KOPT-K1 (cell line): ENCODE measurements around the gene SWSAP1.

Experiments
- H3K27ac ChIP-seq: fragments of 200-600 bp; sonication (generic); 2 replicates; pipeline ENCODE4 v1.5.1; 2016; ENCODE audit warnings: antibody characterized with exemption, mild to moderate bottlenecking, low read depth, low read length; ENCODE audit not compliant: poor library complexity, severe bottlenecking
- H3K36me3 ChIP-seq: fragments of 200-600 bp; sonication (generic); 2 replicates; pipeline ENCODE4 v1.5.1; 2017; ENCODE audit warnings: antibody characterized with exemption, mild to moderate bottlenecking, low read length, moderate library complexity; ENCODE audit not compliant: insufficient read depth
- H3K9me3 ChIP-seq: fragments of 200-600 bp; sonication (generic); 2 replicates; pipeline ENCODE4 v1.5.1; 2017; ENCODE audit warnings: antibody characterized with exemption, low read length, mild to moderate bottlenecking; ENCODE audit not compliant: insufficient read depth, poor library complexity, severe bottlenecking

SWSAP1 gene

DNA sequence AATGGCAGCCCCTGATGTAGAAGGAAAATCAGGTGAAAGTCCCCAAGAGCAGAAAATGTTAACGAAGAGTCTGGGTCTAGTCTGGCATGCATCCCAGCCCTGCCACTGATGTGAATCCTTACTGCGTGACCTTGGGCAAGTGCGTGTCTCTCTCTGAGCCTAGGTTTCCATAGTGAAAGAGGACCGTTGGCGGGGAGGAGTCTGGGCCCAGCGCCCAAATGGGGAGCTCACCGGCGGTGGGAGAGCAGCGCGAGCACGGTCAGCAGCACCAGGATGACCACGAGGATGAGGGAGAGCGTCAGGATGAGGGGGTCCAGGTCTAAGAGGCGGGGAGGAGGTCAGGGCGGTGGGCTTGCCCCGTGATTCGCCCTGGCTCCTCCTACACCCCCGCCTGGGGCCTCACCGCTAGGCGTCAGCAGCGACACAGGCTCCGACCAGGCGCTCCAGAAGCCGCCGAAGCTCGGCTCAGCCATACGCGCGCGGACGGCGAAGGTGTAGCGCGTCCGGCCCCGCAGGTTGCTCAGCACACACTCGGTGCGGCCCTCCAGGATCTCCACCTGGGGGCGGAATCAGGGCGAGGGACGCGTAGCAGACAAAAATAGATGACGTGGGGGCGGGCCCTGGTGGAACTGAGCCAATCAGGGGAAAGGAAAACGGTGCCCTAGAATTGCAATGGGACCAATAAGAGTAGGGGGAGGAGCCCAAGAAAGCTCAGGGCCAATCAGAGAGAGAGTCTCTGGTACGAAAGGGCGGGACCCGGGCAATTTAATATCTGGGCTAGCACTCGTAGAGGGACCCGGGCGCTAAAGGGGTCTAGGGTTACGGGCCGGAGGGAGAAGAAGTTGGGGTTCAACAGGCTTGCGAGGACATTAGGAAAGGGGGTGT, 6.4 kb downstream of the SWSAP1 start:
- Histone ChIP-seq H3K36me3 (no peaks in the 10 kb centered on the region), H3K27ac (peak overlapping the region; percentile 77), H3K9me3 (no peaks in the 10 kb centered on the region)

GRCh38 chr19:11382898-11383705, 8.6 kb downstream of the SWSAP1 start:
- Histone ChIP-seq H3K27ac (no peak overlapping the region), H3K9me3 (no peaks in the 10 kb centered on the region), H3K36me3 (no peaks in the 10 kb centered on the region)

DNA sequence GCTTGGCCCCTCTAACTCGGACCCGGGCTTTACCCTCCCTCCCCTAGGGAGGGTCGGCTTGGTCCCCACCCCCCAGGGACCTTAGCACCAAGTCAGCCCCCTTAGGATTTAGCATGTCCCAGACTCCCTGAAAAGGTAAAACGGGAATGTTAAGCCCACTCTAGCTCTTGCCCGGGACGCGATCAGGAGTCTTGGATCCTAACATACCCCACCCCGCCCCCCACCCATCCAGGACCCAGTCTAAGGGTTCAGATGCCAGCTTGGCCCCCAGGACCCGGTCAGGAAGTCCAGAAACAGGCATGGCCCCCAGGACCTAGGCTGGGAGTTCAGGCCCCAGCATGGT, 9.2 kb downstream of the SWSAP1 start:
- H3K27ac ChIP-seq: no peak overlapping the region
- no peaks in the 10 kb centered on the region for H3K36me3 ChIP-seq
- no peaks in the 10 kb centered on the region for H3K9me3 ChIP-seq

DNA sequence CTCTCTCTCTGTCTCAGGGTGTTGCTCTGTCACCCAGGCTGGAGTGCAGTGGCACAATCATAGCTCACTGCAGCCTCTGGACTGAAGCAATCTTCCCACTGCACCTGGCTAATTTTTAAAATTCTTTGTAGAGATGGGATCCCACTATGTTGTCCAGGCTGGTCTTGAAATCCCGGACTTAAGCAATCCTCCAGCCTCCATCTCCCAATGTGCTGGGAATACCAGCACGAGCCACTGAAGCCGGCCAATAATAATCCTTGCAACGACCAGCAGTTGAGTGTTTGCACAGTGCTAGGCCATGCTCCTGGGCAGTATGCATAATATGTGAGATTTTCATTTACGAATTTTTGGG, 10.3 kb downstream of the SWSAP1 start:
- Histone ChIP-seq H3K9me3 (no peaks in the 10 kb centered on the region), H3K27ac (no peak overlapping the region), H3K36me3 (no peaks in the 10 kb centered on the region)

- no peaks in the 10 kb centered on the region for H3K9me3 ChIP-seq
- H3K27ac ChIP-seq: no peak overlapping the region
- no peaks in the 10 kb centered on the region for H3K36me3 ChIP-seq
Measured at GRCh38 chr19:11387162-11388034, 12.9 kb downstream of the SWSAP1 start.

- Histone ChIP-seq H3K36me3 (no peaks in the 10 kb centered on the region), H3K9me3 (no peaks in the 10 kb centered on the region), H3K27ac (no peak overlapping the region)
Measured at GRCh38 chr19:11390359-11390758, 15.9 kb downstream of the SWSAP1 start.

- H3K36me3 ChIP-seq: no peaks in the 10 kb centered on the region
- no peak overlapping the region for H3K27ac ChIP-seq
- H3K9me3 ChIP-seq: no peaks in the 10 kb centered on the region
Measured at GRCh38 chr19:11390933-11391680, 16.6 kb downstream of the SWSAP1 start.

DNA sequence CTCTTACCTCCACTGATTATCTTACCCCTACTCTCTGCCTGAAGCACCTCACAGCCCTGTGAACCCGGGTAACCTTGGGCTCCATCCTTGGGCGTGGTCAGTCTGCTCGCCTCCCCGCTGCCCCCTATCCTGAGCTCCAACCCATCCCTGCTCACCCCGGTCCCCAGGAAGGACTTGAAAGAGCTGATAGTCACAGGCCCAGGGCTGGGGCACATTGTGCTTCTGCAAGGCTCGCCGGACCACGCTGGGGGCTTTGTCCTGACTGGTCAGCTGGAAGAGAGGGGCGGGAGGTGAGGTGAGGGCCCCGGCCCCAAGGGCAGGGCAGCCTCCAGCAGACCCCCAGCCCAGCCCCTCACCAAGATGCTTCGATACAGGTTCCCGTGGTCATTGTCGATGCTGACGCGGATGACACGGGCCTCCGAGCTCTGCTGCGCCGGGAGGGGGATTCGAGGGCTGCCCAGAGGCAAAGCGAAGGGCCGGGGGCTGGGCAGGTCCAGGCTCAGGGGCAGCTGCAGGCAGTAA, 22.7 kb downstream of the SWSAP1 start:
- no peaks in the 10 kb centered on the region for H3K36me3 ChIP-seq
- H3K9me3 ChIP-seq: no peaks in the 10 kb centered on the region
- no peak overlapping the region for H3K27ac ChIP-seq

DNA sequence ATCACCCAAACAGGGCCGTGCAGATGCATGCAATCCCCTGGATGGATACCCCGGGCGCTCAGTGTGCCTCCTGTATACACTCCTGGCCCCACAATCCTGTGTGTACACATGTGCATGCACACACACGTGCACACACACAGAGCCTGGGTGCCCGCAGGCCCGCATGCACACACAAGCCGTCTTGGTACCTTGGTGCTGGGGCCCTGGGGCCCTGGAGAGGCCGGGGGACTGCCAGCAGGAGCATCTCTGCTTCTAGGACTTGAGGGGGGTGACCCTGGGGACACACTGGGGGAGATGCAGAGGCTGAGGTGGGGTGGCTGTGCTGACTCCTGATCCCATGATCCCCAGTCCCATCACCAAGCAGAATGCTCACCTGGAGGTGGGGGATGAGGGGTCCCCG, 25.2 kb downstream of the SWSAP1 start:
- no peak overlapping the region for H3K27ac ChIP-seq
- no peaks in the 10 kb centered on the region for H3K9me3 ChIP-seq
- no peaks in the 10 kb centered on the region for H3K36me3 ChIP-seq

DNA sequence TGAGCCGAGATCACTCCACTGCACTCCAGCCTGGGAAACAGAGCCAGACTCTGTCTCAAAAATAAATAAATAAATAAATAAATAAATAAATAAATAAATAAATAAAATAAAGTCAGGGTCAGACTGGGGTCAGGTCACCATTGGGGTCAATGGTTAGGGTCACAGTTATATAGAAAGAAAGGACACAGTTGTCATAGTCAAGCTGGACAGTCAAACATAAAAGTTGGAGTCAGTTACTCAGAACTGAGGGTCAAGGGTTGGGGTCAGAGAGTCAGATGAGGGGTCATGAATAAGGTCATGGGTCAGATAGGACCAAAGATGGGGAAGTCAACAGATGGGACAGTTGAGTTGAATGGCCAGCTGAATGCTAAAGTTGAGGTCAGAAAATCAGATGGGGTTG, 26.3 kb downstream of the SWSAP1 start:
- H3K9me3 ChIP-seq: no peaks in the 10 kb centered on the region
- H3K36me3 ChIP-seq: no peaks in the 10 kb centered on the region
- H3K27ac ChIP-seq: no peak overlapping the region

GRCh38 chr19:11401808-11402543, 27.5 kb downstream of the SWSAP1 start:
- H3K27ac ChIP-seq: no peak overlapping the region
- H3K36me3 ChIP-seq: no peaks in the 10 kb centered on the region
- no peaks in the 10 kb centered on the region for H3K9me3 ChIP-seq

- Histone ChIP-seq H3K27ac (no peak overlapping the region), H3K36me3 (no peaks in the 10 kb centered on the region), H3K9me3 (no peaks in the 10 kb centered on the region)
Measured at GRCh38 chr19:11404588-11405222, 30.2 kb downstream of the SWSAP1 start.

GRCh38 chr19:11405846-11406643, 31.6 kb downstream of the SWSAP1 start:
- Histone ChIP-seq H3K9me3 (no peaks in the 10 kb centered on the region), H3K27ac (no peak overlapping the region)

More at GRCh38 chr19:11405846-11406643, 31.6 kb downstream of the SWSAP1 start:
- H3K36me3 ChIP-seq: no peaks in the 10 kb centered on the region
